Mesendoderm (in vitro differentiated cells): ENCODE data around the gene PALLD.

ENCODE experiments used
- DNase-seq: peaks from one replicate; pipeline ENCODE4 v3.0.0; 2013
- H2AK5ac ChIP-seq: 2 replicates; pipeline ENCODE4 v1.6.1; 2013; ENCODE audit warnings: low read length, inconsistent platforms
- H2BK120ac ChIP-seq: 2 replicates; pipeline ENCODE4 v1.6.1; 2013; ENCODE audit warnings: low read depth, mild to moderate bottlenecking, low read length, moderate library complexity, mixed read lengths
- H2BK15ac ChIP-seq: replicated peaks from 2 replicates; pipeline ENCODE4 v1.6.1; 2013; ENCODE audit warnings: low read depth, mild to moderate bottlenecking, moderate library complexity
- H2BK5ac ChIP-seq: 2 replicates; pipeline ENCODE4 v1.6.1; 2013; ENCODE audit warnings: low read length, inconsistent platforms
- H3K18ac ChIP-seq: 2 replicates; pipeline ENCODE4 v1.6.1; 2013; ENCODE audit warnings: mild to moderate bottlenecking, low read length, mixed read lengths
- H3K23ac ChIP-seq: one replicate; pipeline ENCODE4 v1.6.1; 2013; ENCODE audit warnings: low read length
- H3K27ac ChIP-seq: 2 replicates; pipeline ENCODE4 v1.5.1; 2013; ENCODE audit warnings: low read depth, mild to moderate bottlenecking, inconsistent platforms, low read length, moderate library complexity
- H3K27me3 ChIP-seq: 2 replicates; pipeline ENCODE4 v1.6.1; 2013; ENCODE audit warnings: low read length, control low read depth, mild to moderate bottlenecking, inconsistent platforms; ENCODE audit not compliant: insufficient read depth, poor library complexity
- H3K36me3 ChIP-seq: 2 replicates; pipeline ENCODE4 v1.6.1; 2013; ENCODE audit warnings: low read length, inconsistent platforms; ENCODE audit not compliant: control insufficient read depth, insufficient read depth
- H3K4ac ChIP-seq: one replicate; pipeline ENCODE4 v1.6.1; 2013; ENCODE audit warnings: low read depth, mild to moderate bottlenecking, low read length, moderate library complexity
- H3K4me1 ChIP-seq: 2 replicates; pipeline ENCODE4 v1.6.1; 2013; ENCODE audit warnings: low read depth, low read length, inconsistent platforms; ENCODE audit not compliant: control insufficient read depth
- H3K4me2 ChIP-seq: 2 replicates; pipeline ENCODE4 v1.6.1; 2013; ENCODE audit warnings: low read length
- H3K4me3 ChIP-seq: 2 replicates; pipeline ENCODE4 v1.5.1; 2013; ENCODE audit warnings: mild to moderate bottlenecking, low read length
- H3K56ac ChIP-seq: one replicate; pipeline ENCODE4 v1.6.1; 2013; ENCODE audit warnings: low read length
- H3K79me1 ChIP-seq: 2 replicates; pipeline ENCODE4 v1.6.1; 2013; ENCODE audit warnings: low read length, inconsistent platforms
- H3K79me2 ChIP-seq: 2 replicates; pipeline ENCODE4 v1.6.1; 2013; ENCODE audit warnings: mild to moderate bottlenecking, low read length; ENCODE audit not compliant: control insufficient read depth, insufficient read depth
- H3K9ac ChIP-seq: 2 replicates; pipeline ENCODE4 v1.6.1; 2013; ENCODE audit warnings: low read length, inconsistent platforms
- H4K5ac ChIP-seq: one replicate; pipeline ENCODE4 v1.6.1; 2013; ENCODE audit warnings: low read length
- H4K8ac ChIP-seq: one replicate; pipeline ENCODE4 v1.6.1; 2013; ENCODE audit warnings: low read depth, mild to moderate bottlenecking, control low read depth, low read length, moderate library complexity
- WGBS: extraction: QIAGEN DNeasy Blood & Tissue Kit; methylation state at CpG from one replicate; pipeline ENCODE4 v1.1.7; 2013; ENCODE audit warnings: low lambda C conversion rate, missing lambda C conversion rate; ENCODE audit not compliant: insufficient coverage; ENCODE audit errors: extremely low coverage; 5-methylcytosine and 5-hydroxymethylcytosine counted together

PALLD gene

GRCh38 chr4:168815379-168816345 lies 318.8 kb downstream of the PALLD start:
- Histone ChIP-seq H3K4me2 (no peak overlapping the region), H3K79me1 (no peaks in the 10 kb centered on the region), H3K4me1 (no peaks in the 10 kb centered on the region), H3K9ac (no peak overlapping the region), H3K56ac (no peak overlapping the region), H3K27ac (no peak overlapping the region), H3K18ac (peak overlapping the region; percentile 90), H4K5ac (no peak overlapping the region), H3K79me2 (no peaks in the 10 kb centered on the region), H3K36me3 (no peaks in the 10 kb centered on the region), H2BK5ac (no peak overlapping the region), H3K23ac (no peak overlapping the region), H3K27me3 (no peaks in the 10 kb centered on the region), H2BK120ac (no peak overlapping the region), H2BK15ac (no peak overlapping the region), H2AK5ac (no peak overlapping the region), H3K4ac (no peak overlapping the region), H4K8ac (peak overlapping the region; percentile 28), H3K4me3 (no peak overlapping the region)
- DNase-seq, result no peak
- WGBS, result no CpG with 5 or more reads among the region's 13 CpGs

GRCh38 chr4:168817370-168817769 lies 320.5 kb downstream of the PALLD start:
- no peak overlapping the region for H3K23ac ChIP-seq
- no peak for DNase-seq
- no peaks in the 10 kb centered on the region for H3K36me3 ChIP-seq
- H2BK5ac ChIP-seq, result no peak overlapping the region
- no peaks in the 10 kb centered on the region for H3K4me1 ChIP-seq
- no peaks in the 10 kb centered on the region for H3K79me1 ChIP-seq
- no peak overlapping the region for H3K4ac ChIP-seq
- H3K4me2 ChIP-seq, result no peak overlapping the region
- no CpG with 5 or more reads among the region's 2 CpGs for whole genome bisulfite sequencing
- H3K56ac ChIP-seq, result no peak overlapping the region
- H2BK120ac ChIP-seq, result no peak overlapping the region
- H3K27me3 ChIP-seq, result no peaks in the 10 kb centered on the region
- no peak overlapping the region for H4K5ac ChIP-seq
- no peak overlapping the region for H3K4me3 ChIP-seq
- H3K79me2 ChIP-seq, result no peaks in the 10 kb centered on the region
- no peak overlapping the region for H4K8ac ChIP-seq
- no peak overlapping the region for H3K27ac ChIP-seq
- H2AK5ac ChIP-seq, result no peak overlapping the region
- no peak overlapping the region for H3K9ac ChIP-seq
- H3K18ac ChIP-seq, result no peak overlapping the region
- peak overlapping the region; percentile 10 for H2BK15ac ChIP-seq

- no peaks in the 10 kb centered on the region for H3K79me1 ChIP-seq
- no peaks in the 10 kb centered on the region for H3K27me3 ChIP-seq
- H3K4me1 ChIP-seq, result no peaks in the 10 kb centered on the region
- H4K8ac ChIP-seq, result peak overlapping the region; percentile 15
- no peaks in the 10 kb centered on the region for H3K36me3 ChIP-seq
- no peak overlapping the region for H3K4me3 ChIP-seq
- H2BK5ac ChIP-seq, result no peak overlapping the region
- no peak overlapping the region for H3K4me2 ChIP-seq
- no peak overlapping the region for H2BK15ac ChIP-seq
- H3K79me2 ChIP-seq, result no peaks in the 10 kb centered on the region
- H3K18ac ChIP-seq, result no peak overlapping the region
- H3K56ac ChIP-seq, result no peak overlapping the region
- no peak overlapping the region for H2AK5ac ChIP-seq
- H3K9ac ChIP-seq, result no peak overlapping the region
- no peak overlapping the region for H3K4ac ChIP-seq
- no peak overlapping the region for H3K23ac ChIP-seq
- no peak for DNase-seq
- no CpG with 5 or more reads among the region's 5 CpGs for WGBS
- H4K5ac ChIP-seq, result no peak overlapping the region
- H2BK120ac ChIP-seq, result no peak overlapping the region
- no peak overlapping the region for H3K27ac ChIP-seq
Measured at GRCh38 chr4:168822481-168822880, 325.6 kb downstream of the PALLD start.

- H3K23ac ChIP-seq, result no peak overlapping the region
- no peak overlapping the region for H4K8ac ChIP-seq
- H4K5ac ChIP-seq, result no peak overlapping the region
- no peak overlapping the region for H2AK5ac ChIP-seq
- H2BK15ac ChIP-seq, result no peak overlapping the region
- no CpG with 5 or more reads among the region's 3 CpGs for WGBS
- no peak overlapping the region for H3K4me2 ChIP-seq
- no peaks in the 10 kb centered on the region for H3K27me3 ChIP-seq
- H3K79me2 ChIP-seq, result no peaks in the 10 kb centered on the region
- H3K27ac ChIP-seq, result no peak overlapping the region
- H2BK5ac ChIP-seq, result no peak overlapping the region
- H3K4me1 ChIP-seq, result no peaks in the 10 kb centered on the region
- no peak overlapping the region for H2BK120ac ChIP-seq
- H3K4me3 ChIP-seq, result no peak overlapping the region
- no peak overlapping the region for H3K18ac ChIP-seq
- no peak overlapping the region for H3K4ac ChIP-seq
- H3K79me1 ChIP-seq, result no peaks in the 10 kb centered on the region
- DNase-seq, result no peak
- no peak overlapping the region for H3K56ac ChIP-seq
- no peak overlapping the region for H3K9ac ChIP-seq
- H3K36me3 ChIP-seq, result no peaks in the 10 kb centered on the region
Measured at GRCh38 chr4:168825975-168826374, 329.1 kb downstream of the PALLD start.

GRCh38 chr4:168826620-168827019 lies 329.8 kb downstream of the PALLD start:
- no peak overlapping the region for H4K8ac ChIP-seq
- H3K36me3 ChIP-seq, result no peaks in the 10 kb centered on the region
- no peak overlapping the region for H2BK15ac ChIP-seq
- H3K4me3 ChIP-seq, result no peak overlapping the region
- no peak overlapping the region for H3K23ac ChIP-seq
- H3K9ac ChIP-seq, result no peak overlapping the region
- H3K18ac ChIP-seq, result no peak overlapping the region
- H3K27me3 ChIP-seq, result no peaks in the 10 kb centered on the region
- no peak for DNase-seq
- no peak overlapping the region for H2BK120ac ChIP-seq
- H3K4me1 ChIP-seq, result no peaks in the 10 kb centered on the region
- no peak overlapping the region for H3K4ac ChIP-seq
- no peak overlapping the region for H2AK5ac ChIP-seq
- H3K27ac ChIP-seq, result no peak overlapping the region
- no peak overlapping the region for H3K4me2 ChIP-seq
- H4K5ac ChIP-seq, result no peak overlapping the region
- no peaks in the 10 kb centered on the region for H3K79me1 ChIP-seq
- H3K79me2 ChIP-seq, result no peaks in the 10 kb centered on the region
- no peak overlapping the region for H3K56ac ChIP-seq
- H2BK5ac ChIP-seq, result no peak overlapping the region
- WGBS, result no CpG with 5 or more reads among the region's 3 CpGs
